SKM-1 treated with dmso at 0.1 percent for 144 hours (cell line): ENCODE measurements around the gene ABCD3.
"Not testable (repeated sequence)": the region's sequence is repeated elsewhere in the genome, so short reads cannot be mapped to it uniquely, and the experiment has no call there.

ENCODE experiments used
- DNase-seq: peaks from one replicate; lab custom pipeline; 2025; ENCODE audit not compliant: unreplicated experiment; lab: John Stamatoyannopoulos, UW

The ABCD3 gene

DNA sequence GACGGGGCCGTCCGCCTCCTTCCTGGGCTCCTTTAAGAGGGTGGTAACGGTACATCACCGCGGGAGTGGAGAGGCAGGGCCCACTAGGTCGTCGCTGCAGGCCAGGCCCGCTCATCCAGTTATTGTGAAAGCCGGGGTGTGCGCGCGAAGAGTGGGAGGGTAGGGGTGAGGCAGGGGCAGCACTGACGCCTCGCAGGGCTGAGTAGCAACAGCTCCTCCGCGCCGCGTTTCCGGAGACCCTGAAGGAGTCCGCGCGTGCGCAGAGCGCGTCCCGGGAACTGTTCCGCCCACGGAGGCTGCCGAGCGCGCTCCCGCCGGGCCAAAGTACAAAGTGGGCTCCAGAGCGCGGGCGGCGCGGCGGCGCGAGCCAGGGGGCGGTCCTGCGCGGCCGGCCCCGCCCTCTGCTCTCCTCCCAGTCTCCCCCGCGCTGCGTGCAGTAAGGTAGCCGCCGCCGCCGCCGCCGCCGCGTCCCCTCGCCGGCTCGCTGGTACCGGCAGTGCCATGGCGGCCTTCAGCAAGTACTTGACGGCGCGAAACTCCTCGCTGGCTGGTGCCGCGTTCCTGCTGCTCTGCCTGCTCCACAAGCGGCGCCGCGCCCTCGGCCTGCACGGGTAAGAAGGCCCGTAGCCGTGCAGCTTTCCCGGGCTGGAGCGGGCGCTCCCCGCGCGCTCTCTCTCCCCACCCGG, at the start of gene ABCD3:
ABCD3 (plus strand) TSS at position 412 of the 686 bp plus-strand sequence; CDS start at position 502, 90 bp downstream.
- peak; percentile 93 for DNase-seq

DNA sequence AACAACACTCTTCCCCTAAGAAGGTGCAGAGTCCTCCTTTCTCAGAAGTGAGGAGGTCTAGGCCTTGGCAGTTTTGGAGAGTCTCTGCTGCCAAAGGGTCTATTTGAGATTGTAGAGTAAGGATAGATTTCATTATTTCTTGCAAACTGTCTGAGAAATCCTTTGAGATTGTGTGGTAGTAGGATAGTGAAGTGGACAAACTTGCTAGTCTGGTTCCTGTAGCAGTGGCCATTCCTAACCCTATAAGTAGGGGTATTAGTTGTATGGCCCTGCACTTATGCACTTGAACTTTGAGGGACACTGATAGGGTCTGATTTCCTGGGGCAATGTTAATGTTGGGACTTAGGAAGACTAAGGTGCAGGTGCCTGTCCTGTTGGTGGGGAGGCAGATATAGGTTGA, 45.4 kb upstream of the ABCD3 start:
- not testable (repeated sequence) for DNase-seq

DNA sequence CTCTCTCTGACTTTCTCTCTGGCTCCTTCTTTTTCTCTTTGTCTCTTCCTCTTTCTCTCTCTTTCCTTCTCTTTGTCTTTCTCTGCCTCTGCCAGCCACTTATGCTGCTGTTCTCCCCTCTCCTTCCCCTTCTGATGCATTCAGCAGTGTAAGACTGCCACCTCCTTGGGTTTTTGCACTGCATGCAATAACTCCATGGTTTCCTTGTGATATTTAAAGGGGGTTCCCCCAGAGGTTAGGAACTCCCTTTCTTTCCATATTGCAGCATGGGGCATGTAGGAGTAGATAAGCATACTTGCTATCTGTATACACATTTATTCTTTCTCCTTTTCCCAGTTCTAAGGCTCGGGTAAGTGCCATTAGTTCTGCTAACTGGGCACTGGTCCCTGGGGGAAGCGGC, 44.9 kb upstream of the ABCD3 start:
- not testable (repeated sequence) for DNase-seq

DNA sequence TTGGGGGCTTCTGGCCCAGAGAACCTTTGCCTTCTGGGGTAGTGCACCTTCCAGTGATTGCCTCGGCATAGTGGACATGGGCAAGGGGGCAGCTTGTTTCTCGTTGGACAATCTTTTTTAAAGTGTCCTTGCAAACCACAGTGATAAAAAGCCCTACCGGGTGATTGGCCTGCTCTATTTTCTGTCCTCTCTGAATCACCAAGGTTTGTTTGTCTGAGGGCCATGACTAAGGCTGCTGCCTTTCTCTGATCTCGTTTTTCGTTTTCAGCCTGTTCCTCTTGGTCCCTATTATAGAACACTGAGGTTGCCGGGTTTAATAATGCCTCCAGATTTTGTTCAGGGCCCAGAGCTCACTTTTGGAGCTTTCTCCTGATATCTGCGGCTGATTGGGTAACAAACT, 42.5 kb upstream of the ABCD3 start:
- not testable (repeated sequence) for DNase-seq

DNA sequence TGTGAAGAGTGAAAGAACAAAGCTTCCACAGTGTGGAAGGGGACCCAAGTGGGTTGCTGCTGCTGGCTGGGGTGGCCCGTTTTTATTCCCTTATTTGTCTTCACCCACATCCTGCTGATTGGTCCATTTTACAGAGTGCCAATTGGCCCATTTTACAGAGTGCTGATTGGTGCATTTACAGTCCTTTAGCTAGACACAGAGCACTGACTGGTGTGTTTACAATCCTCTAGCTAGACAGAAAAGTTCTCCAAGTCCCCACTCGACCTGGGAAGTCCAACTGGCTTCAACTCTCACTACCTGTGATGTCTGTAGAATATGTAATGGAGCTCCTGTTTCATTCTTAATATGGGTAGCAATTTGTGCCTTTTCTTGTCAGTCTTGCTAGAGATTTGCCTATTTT, 39.7 kb upstream of the ABCD3 start:
- not testable (repeated sequence) for DNase-seq

DNA sequence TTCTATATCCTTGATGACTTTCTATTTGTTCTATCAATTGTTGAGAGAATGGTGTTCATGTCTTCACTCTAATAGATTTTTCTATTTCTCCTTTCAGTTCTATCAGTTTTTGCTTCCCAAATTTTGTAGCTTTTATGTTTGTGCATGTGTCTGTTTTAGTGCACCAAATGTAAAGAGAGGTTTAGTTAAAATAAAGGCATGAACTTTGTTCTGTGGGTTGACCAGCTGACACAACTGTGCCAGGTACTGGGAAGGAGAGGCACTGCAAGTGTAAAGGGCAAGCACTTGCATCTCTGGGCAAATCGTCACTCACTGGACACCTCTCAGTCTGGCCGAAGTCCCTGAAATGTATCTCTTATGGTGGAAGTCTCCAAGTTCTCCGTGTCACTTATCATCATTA, 38.6 kb upstream of the ABCD3 start:
- DNase-seq = no peak

DNA sequence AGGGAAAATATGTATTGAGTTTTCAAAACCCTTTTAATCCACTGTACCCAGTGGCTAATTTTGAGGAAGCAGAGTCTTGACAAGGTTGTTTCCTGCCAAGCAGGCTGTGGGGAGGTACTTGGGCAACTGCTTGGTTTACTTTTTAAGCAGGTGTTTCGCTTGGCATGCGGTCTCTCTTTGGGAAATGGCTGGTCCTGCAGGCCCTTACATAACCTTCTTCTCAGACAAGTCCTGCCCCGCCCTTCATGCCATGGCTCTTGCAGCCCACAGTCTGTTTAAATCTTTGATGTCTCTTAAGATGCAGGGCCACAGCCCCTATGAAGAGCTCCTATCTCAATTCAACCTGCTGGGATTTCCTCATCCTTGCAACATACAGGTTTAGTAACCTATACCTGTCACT, 36.0 kb upstream of the ABCD3 start:
- DNase-seq = no peak

DNA sequence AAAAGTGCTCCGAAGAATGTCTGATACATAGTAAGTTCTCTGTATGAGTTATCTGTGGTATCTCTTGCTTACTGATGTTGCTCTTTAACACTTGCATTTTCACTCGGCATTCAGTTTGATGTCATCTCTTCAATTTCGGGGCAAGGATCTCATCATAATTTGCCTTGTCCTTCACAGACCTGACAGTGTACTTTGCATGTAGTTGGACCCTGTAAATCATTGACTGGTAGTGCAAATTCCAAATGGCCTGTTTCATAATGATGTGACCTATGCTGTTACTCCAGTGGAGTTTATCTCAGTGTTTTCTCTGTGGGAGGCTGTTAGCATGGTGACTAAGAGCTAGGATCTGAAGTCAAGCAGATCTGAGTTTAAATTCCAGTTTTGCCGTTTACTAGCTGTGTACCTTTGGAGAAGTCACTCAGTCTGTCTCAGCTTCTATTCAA, 34.2 kb upstream of the ABCD3 start:
- DNase-seq = no peak

DNA sequence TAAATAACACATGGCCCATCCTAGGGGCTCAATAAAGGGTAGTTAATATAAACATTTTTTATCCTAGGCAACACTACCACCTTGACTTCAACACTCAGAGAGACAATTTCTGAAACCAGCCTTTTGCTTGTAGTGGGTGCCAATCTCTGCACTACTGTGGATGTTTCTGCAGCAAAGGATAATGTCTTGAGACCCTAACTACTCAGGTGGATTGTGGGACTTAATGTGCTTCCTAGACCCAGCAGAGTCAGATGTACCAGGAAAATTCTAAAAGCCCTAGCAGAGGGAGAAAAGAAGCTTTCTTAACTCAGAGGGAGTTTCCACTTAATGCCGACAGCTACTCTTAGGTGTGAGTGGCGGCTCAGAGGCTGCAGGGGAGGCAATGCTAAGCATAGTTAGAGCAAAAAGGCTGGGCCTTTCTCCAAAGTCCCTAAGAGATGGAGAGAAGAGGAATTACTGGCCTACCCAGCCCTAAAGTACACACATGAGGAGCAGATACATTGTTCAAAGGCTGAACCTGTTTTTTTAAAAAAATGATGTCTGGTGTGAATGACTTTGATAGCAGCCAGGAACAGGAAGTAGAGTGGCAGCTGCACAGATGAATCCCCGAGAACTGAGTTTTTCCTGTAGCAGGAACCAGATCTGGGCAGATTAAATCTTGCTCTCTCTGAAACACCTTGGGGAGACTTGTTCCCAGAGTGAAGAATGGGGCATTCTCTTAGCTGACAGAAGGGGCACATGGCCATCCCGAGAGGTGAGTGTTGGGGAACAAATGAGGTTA, 33.5 kb upstream of the ABCD3 start:
- DNase-seq = no peak

DNA sequence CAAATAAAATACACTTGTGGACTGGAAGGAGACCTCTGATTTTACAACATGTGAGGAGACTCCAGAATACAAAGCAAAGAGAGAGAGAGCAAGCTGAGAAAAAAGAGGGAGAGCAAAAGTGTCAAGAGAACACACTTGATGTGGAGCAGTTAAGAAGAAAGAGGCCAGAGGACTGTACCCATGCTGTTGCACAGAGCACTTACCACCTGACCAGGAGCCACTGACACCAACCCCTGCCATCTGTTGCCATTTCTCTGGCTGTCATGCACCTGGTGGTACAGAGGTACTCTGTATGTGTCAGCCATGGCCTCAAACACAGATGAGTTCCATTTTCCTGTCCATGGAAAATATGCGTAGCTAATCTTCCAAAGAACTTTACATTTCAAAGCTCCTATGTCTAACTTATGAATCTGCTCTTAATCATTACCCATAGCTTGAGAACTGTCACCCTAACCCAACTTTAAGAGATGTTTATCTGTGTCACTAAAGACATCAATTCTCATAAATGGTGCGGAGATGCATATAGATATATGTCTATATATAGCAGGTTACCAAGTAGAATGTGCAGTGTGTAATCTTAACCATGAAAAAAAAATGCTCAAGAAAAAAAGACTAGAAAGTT, 32.8 kb upstream of the ABCD3 start:
- DNase-seq = no peak

DNA sequence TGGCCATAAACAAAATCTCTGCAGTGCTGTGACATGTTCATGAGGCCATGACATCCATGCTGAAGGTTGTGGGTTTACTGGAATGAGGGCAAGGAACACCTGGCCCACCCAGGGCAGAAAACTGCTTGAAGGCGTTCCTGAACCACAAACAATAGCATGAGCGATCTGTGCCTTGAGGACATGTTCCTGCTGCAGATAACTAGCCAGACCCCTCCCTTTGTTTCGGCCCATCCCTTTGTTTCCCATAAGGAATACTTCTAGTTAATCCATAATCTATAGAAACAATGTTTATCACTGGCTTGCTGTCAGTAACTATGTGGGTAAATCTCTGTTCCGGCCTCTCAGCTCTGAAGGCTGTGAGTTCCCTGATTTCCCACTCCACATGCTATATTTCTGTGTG, 28.9 kb upstream of the ABCD3 start:
- DNase-seq = no peak

DNA sequence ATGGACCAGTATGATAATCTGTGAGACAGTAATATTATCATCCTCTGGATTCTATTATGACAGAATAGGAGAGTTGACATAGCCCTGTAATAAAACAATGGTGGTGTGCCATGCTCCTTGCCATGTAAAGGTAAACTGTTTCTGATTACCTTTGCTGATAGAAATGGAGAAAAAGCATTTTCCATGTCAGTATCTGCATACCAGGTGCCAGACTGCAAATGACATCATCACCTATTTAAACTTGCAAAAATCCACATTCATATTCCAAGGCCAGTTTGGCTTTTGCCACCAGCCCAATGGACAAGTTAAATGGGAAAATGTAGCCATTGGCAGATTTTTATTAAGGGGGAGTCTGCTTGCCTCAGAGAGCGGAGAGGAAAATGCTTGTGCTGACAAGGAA, 23.9 kb upstream of the ABCD3 start:
- no peak for DNase-seq

DNA sequence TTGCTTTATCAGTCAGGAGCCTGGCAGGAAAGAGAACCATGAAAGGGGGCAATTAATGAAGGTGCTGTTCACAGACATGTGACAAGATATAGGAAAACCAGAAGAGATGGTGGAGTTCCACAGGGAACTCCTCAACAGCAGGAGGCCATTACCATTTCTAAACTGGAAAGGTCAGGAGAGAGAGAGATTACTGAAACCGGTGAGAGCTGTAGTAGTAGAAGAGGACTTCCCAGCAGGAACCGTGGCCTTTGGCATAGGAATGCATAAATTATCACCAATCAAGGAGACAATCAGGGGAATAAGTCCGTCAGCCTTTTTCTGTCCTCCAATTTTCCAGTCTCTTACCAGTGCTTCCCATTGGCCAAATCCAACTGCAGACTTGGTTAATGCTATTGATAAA, 23.0 kb upstream of the ABCD3 start:
- DNase-seq = no peak

DNA sequence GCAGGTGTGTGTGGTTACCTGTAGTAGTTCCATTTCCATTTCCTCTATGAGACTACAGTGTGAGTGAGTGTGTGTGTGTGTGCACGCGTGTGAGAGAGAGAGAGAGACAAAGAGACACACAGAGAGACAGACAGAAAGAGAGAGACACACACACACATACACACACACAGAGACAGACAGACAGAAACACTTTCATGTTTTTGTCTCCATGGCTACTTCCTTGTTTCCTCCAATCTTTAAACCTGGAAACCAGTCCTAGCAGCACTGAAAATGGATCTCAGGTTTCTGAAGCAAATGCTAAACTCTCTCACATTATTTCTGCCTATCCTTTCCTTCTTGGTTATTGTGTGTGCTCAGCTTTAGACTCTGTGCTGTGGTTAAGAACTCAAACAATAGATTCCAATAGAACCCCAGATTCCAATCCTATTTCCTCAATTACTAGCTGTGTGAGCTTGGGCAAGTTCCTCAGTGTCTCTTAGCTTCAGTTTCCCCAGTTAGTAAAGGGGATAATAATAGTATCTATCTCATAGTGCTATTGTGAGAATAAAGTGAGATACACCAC, 22.4 kb upstream of the ABCD3 start:
- no peak for DNase-seq

DNA sequence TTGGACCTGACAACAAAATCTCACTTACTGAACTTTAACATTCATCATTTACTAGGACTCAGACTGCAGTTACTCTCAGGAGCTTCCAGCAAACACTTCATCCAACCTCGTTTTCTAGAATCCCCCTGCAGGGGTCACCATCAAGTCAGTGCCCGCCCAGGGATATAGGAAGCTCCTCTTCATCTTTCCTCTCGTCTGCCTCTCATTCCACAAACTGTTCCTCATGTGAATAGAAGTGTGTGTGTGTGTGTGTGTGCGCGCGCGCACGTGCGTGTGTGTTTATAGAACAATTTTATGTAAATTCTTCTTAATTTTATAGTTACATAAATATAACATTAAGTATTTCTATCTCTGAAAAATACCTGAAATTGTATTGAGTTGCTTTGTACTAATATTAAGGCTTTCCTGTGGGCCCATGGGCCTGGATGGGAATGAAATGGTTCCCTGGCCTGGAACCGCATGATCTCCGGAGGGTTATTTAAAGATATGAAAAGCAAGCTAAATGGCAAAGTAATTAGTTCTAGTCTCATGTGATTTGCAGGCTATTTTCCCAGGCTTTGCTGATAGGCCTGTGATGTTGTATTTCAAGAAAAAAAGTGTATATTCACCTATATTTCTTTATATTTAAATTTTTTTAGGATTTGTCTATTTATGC, 21.7 kb upstream of the ABCD3 start:
- DNase-seq = no peak

DNA sequence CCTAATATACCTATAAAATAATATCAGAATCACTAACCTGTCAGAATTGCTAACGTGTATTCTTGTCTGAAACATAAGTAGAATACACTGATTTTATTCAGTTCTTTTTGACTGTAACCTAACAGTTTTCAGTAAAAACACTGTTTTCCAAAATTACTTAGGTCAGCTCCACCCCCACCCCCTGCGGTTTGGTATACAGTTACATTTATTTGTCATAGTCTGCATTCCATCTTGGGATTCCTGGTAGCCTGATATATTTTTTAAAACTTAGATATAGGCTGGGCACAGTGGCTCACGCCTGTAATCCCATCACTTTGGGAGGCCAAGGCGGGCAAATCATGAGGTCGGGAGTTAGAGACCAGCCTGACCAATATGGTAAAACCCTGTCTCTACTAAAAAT, 19.8 kb upstream of the ABCD3 start:
- no peak for DNase-seq

DNA sequence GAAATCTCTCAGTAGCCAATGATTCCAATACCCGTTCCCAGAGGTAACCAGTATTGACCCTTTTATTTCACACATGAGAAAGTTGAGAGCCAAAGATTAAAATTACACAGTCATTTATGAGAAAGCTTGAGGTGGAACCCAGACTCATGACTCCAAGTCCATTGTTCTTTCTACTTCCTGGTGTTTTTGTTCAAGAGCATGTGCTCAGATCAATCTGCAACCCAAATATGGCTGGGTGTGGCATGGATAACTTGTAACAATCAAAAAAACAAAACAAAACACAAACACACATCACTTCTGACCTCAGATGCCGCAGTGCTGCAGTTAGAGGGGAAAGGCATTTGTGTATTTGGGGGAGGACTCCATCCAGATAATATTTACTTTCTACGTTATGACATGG, 18.7 kb upstream of the ABCD3 start:
- no peak for DNase-seq

DNA sequence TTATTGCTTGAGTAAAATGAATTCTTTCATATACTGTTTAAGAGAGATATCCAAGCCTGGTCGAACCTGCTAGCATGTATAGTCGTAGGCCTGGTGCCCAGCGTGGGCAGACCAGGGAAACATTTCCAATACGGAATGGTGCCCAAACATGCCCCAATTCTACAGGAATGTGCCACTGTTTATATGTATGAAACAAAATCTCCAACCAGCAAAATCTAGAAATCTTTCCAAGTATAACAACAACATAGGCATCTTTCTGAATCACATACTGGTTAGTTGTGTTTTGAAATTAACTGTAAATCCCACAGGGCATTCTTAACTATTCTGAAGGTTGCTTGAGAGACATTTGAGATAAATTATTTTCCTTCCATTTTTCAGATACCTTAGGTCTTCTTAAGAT, 17.0 kb upstream of the ABCD3 start:
- DNase-seq = no peak

DNA sequence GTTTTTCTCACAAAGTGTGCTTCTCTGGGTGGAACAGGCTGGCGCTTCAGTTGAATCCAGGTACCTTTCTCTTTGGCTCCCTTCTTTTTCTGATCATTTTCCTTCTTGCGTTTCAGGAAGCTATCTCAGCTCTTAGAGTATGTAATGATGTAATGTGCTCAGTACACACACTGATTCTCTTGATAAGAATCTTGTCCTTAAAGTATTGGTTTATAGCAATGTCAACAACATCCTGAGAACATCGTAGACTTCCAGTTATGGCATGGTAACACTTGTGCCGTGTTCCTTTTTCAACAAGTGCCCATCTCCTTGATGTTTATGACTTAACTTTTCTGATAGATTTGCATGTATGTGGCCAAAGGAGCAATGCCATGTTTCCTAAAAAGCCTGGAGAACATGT, 11.7 kb upstream of the ABCD3 start:
- no peak for DNase-seq

DNA sequence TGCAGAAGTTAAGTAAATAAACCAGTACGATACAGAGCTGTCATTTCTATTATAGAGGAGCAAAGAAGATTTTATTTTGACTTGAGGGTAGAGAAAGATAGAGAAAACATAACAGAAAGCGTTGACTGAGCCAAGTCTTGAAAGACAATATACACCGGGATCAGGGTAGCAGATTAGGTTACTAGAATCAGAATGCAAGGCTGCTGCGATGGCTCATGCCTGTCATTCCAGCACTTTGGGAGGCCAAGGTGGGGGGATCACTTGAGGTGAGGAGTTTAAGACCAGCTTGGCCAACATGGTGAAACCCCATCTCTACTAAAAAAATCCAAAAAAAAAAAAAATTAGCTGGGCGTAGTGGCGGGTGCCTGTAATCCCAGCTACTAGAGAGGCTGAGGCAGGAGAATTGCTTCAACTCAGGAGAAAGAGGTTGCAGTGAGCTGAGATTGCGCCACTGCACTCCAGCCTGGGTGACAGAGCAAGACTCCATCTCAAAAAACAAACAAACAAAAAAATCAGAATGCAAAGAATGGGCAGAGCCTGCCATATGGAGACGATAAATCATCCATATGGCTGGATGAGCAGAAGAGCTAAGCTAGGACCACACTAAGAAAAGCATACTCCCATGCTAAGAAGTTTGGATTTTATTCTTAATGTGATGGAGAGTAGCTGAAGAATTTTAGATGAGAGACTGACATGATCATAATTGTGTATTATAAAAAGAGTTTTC, 9.9 kb upstream of the ABCD3 start:
- no peak for DNase-seq

DNA sequence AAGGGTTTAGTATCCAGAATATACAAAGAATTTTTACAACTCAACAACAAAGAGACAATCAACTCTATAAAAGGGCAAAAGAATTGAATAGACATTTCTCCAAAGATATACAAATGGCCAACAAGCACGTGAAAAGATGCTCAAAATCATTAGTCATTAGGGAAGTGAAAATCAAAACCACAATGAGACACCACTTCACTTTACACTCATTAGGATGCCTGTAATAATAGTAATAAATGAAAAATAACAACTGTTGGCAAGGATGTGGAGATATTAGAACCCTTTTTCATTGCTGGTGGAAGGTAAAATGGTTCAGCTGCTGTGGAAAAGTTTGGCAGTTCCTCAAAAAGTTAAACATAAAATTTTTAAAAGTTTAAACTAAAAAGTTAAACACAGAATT, 7.0 kb upstream of the ABCD3 start:
- no peak for DNase-seq
